Germinal center (tissue), 1 donor: ENCODE data around the gene PLCB2.

Source experiments
- DNase-seq: peaks from one replicate; pipeline ENCODE4 v3.0.0; 2012; ENCODE audit warnings: mixed read lengths, low spot score

PLCB2 gene

GRCh38 chr15:40250771-40251483, 56.8 kb downstream of the PLCB2 start:
- no peak for DNase-seq

GRCh38 chr15:40250304-40250656, 57.5 kb downstream of the PLCB2 start:
- DNase-seq = no peak

- DNase-seq = no peak
These were observed 58.0 kb downstream of the PLCB2 start for GRCh38 chr15:40249477-40250303.

GRCh38 chr15:40248006-40248783, 59.5 kb downstream of the PLCB2 start:
- DNase-seq = no peak

- no peak for DNase-seq
These were observed 60.2 kb downstream of the PLCB2 start for GRCh38 chr15:40247406-40247971.

GRCh38 chr15:40246496-40247280, 61.0 kb downstream of the PLCB2 start:
- DNase-seq = no peak

GRCh38 chr15:40245666-40246450, 61.9 kb downstream of the PLCB2 start:
- no peak for DNase-seq

GRCh38 chr15:40244961-40245523, 62.7 kb downstream of the PLCB2 start:
- DNase-seq = no peak

- no peak for DNase-seq
These were observed 64.5 kb downstream of the PLCB2 start for GRCh38 chr15:40243126-40243810.

GRCh38 chr15:40242601-40243000, 65.1 kb downstream of the PLCB2 start:
- DNase-seq = no peak

- no peak for DNase-seq
These were observed 65.5 kb downstream of the PLCB2 start for GRCh38 chr15:40242213-40242599.

- DNase-seq = no peak
These were observed 66.2 kb downstream of the PLCB2 start for GRCh38 chr15:40241269-40242212.

GRCh38 chr15:40240619-40241221, 67.0 kb downstream of the PLCB2 start:
- DNase-seq = no peak

GRCh38 chr15:40239693-40240618, 67.8 kb downstream of the PLCB2 start:
- DNase-seq = no peak

GRCh38 chr15:40239404-40239692, 68.4 kb downstream of the PLCB2 start:
- DNase-seq = no peak

GRCh38 chr15:40238532-40239403, 69.0 kb downstream of the PLCB2 start, which contains the start of gene PAK6:
PAK6 (plus strand) TSS chr15:40239063; CDS start chr15:40264786, 25,723 bp downstream.
- DNase-seq = peak; percentile 57
